ENCODE measurements around the gene AKAP8.
"Not testable (repeated sequence)": the region's sequence is repeated elsewhere in the genome, so short reads cannot be mapped to it uniquely, and the experiment has no call there.

Gene AKAP8

GRCh38 chr19:15403151-15403531 lies 23.6 kb upstream of the AKAP8 start:
- DNase-seq: no peak

- DNase-seq: no peak
Measured at GRCh38 chr19:15402411-15403150, 23.0 kb upstream of the AKAP8 start.

GRCh38 chr19:15401397-15401710 lies 21.8 kb upstream of the AKAP8 start:
- DNase-seq: no peak

GRCh38 chr19:15400521-15401396 lies 21.2 kb upstream of the AKAP8 start:
- no peak for DNase-seq

- DNase-seq: no peak
Measured at GRCh38 chr19:15399635-15400034, 20.0 kb upstream of the AKAP8 start.

GRCh38 chr19:15399234-15399515 lies 19.6 kb upstream of the AKAP8 start:
- DNase-seq: no peak

- DNase-seq: no peak
Measured at GRCh38 chr19:15398501-15399233, 19.1 kb upstream of the AKAP8 start.

GRCh38 chr19:15397782-15398181 lies 18.2 kb upstream of the AKAP8 start:
- no peak for DNase-seq

GRCh38 chr19:15397236-15397635 lies 17.6 kb upstream of the AKAP8 start:
- DNase-seq: no peak

- no peak for DNase-seq
Measured at GRCh38 chr19:15396436-15396835, 16.8 kb upstream of the AKAP8 start.

- DNase-seq: not testable (repeated sequence)
Measured at GRCh38 chr19:15395251-15395650, 15.7 kb upstream of the AKAP8 start.

GRCh38 chr19:15394426-15394825 lies 14.8 kb upstream of the AKAP8 start:
- DNase-seq: no peak

GRCh38 chr19:15393963-15394362 lies 14.4 kb upstream of the AKAP8 start:
- no peak for DNase-seq

- no peak for DNase-seq
Measured at GRCh38 chr19:15390814-15391213, 11.2 kb upstream of the AKAP8 start.

- no peak for DNase-seq
Measured at GRCh38 chr19:15381864-15382263, 2.3 kb upstream of the AKAP8 start.

- no peak for DNase-seq
Measured at GRCh38 chr19:15381429-15381828, 1.8 kb upstream of the AKAP8 start.

- DNase-seq: peak in 1 of 2 experiments; percentile 39
Measured at GRCh38 chr19:15379999-15380647, 536 bp upstream of the AKAP8 start.

GRCh38 chr19:15378534-15379082 lies 979 bp downstream of the AKAP8 start:
- DNase-seq: no peak

- DNase-seq: no peak
Measured at GRCh38 chr19:15374796-15375440, 4.7 kb downstream of the AKAP8 start.

GRCh38 chr19:15374105-15374651 lies 5.4 kb downstream of the AKAP8 start:
- DNase-seq: no peak

GRCh38 chr19:15373644-15374043 lies 5.9 kb downstream of the AKAP8 start:
- no peak for DNase-seq

- no peak for DNase-seq
Measured at GRCh38 chr19:15372891-15373301, 6.7 kb downstream of the AKAP8 start.

Data from NCI-H187 (cell line).